Measurements from ENCODE around the gene HSD11B1.

DNA sequence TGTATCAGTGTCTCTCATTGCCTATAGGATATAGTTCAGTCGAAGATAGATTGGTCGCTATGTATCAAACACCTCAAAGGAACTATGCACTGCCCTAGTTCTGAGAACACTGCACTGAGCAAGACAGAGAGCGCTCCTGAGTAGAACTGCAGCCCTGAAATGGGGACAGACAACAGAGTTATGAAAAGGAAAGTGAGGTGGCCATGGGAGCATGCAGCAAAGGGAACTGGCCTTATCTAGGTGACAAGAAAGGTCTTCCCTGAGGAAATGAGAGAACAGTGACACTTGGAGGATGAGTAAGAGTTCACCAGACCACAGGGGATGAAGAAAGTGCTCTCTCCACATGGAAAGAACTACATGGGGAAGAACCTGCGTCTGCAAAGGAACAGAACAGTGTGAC is 36.9 kb upstream of the HSD11B1 start:
- TF ChIP-seq, protein P1, sequence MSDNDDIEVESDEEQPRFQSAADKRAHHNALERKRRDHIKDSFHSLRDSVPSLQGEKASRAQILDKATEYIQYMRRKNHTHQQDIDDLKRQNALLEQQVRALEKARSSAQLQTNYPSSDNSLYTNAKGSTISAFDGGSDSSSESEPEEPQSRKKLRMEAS (IDR thresholded peaks at IDR 0.05; ENCODE audit: insufficient read depth, insufficient read length): no peak
- TF ChIP-seq POLR2AphosphoS5 (IDR thresholded peaks at IDR 0.05; ENCODE audit: insufficient read depth, low read depth, low read length): no peak
- TF ChIP-seq POLR2A (IDR thresholded peaks at IDR 0.05; ENCODE audit: low read depth, low read length): no peak
- TF ChIP-seq, protein P2, sequence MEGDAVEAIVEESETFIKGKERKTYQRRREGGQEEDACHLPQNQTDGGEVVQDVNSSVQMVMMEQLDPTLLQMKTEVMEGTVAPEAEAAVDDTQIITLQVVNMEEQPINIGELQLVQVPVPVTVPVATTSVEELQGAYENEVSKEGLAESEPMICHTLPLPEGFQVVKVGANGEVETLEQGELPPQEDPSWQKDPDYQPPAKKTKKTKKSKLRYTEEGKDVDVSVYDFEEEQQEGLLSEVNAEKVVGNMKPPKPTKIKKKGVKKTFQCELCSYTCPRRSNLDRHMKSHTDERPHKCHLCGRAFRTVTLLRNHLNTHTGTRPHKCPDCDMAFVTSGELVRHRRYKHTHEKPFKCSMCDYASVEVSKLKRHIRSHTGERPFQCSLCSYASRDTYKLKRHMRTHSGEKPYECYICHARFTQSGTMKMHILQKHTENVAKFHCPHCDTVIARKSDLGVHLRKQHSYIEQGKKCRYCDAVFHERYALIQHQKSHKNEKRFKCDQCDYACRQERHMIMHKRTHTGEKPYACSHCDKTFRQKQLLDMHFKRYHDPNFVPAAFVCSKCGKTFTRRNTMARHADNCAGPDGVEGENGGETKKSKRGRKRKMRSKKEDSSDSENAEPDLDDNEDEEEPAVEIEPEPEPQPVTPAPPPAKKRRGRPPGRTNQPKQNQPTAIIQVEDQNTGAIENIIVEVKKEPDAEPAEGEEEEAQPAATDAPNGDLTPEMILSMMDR (IDR thresholded peaks at IDR 0.05; ENCODE audit: extremely low read depth in 1 of 2, insufficient read depth in 1 of 2, low read depth in 1 of 2, low read length in 2 of 2): no peak
- TF ChIP-seq EZH2 (IDR thresholded peaks at IDR 0.05; ENCODE audit: borderline replicate concordance, low read depth, low read length, severe bottlenecking): no peak
- TF ChIP-seq JUN (IDR thresholded peaks at IDR 0.05; ENCODE audit: borderline replicate concordance, insufficient read depth, insufficient read length, low read depth): no peak

All from endothelial cell of umbilical vein (primary cell).